Mucosa of rectum (tissue), 2 donors: ENCODE measurements around the gene RBM20.
"Not testable (repeated sequence)": the region's sequence is repeated elsewhere in the genome, so short reads cannot be mapped to it uniquely, and the experiment has no call there.

ENCODE experiments used
- H3K27ac ChIP-seq, 2 donors: one replicate each; pipeline ENCODE4 v1.7.0; 2013; ENCODE audit warnings: inconsistent platforms in 2 of 2, low read depth in 2 of 2, low read length in 2 of 2
- H3K27me3 ChIP-seq, 2 donors: one replicate each; pipeline ENCODE4 v1.7.0; 2013; ENCODE audit warnings: low read length in 2 of 2; ENCODE audit not compliant: control insufficient read depth in 2 of 2, insufficient read depth in 2 of 2
- H3K36me3 ChIP-seq, 2 donors: one replicate each; pipeline ENCODE4 v1.7.0; 2013; ENCODE audit warnings: low read length in 2 of 2; ENCODE audit not compliant: control insufficient read depth in 2 of 2, insufficient read depth in 2 of 2
- H3K4me1 ChIP-seq, 2 donors: one replicate each; pipeline ENCODE4 v1.7.0; 2013; ENCODE audit warnings: low read length in 2 of 2, mild to moderate bottlenecking in 1 of 2; ENCODE audit not compliant: control insufficient read depth in 2 of 2, insufficient read depth in 2 of 2
- H3K4me3 ChIP-seq, 2 donors: one replicate each; pipeline ENCODE4 v1.7.0; 2013; ENCODE audit warnings: low read length in 2 of 2
- H3K9ac ChIP-seq, 2 donors: one replicate each; pipeline ENCODE4 v1.7.0; 2013; ENCODE audit warnings: low read length in 2 of 2, low read depth in 1 of 2, mild to moderate bottlenecking in 1 of 2
- H3K9me3 ChIP-seq, 2 donors: one replicate each; pipeline ENCODE4 v1.7.0; 2013; ENCODE audit warnings: low read length in 2 of 2; ENCODE audit not compliant: control insufficient read depth in 2 of 2
- donor health status: healthy.
- donor health status: Normal muscosa, but diverticular disease.

Gene RBM20

DNA sequence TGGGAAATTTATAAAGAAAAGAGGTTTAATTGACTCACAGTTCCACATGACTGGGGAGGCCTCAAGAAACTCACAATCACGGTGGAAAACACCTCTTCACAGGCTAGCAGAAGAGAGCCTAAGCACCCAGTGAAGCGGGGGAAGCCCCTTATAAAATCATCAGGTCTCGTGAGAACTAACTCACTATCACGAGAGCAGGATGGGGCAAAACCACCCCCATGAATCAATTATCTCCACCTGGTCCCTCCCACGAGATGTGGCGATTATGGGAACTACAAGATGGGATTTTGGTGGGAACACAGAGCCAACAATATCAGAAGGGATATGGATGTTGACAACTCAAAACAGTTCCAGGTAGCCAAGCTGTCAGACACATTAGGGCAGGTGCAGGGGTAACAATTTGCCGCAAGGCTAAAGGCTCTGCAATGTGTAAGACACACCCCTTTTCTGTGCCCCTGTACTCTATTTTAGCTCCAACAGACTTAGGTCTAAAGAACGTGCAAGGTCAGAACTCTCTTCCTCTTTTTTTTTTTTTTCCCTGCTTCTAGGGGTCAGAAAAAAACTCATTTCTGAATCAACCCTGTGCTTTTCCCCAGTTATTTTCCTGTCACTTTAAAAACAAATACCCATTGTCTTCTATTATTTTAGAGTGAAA is 30.7 kb upstream of the RBM20 start:
- H3K9ac ChIP-seq = no peak overlapping the region
- H3K27me3 ChIP-seq = no peaks in the 10 kb centered on the region
- no peaks in the 10 kb centered on the region for H3K36me3 ChIP-seq
- H3K4me1 ChIP-seq = no peaks in the 10 kb centered on the region
- H3K27ac ChIP-seq = no peak overlapping the region
- H3K9me3 ChIP-seq = no peaks in the 10 kb centered on the region
- H3K4me3 ChIP-seq = no peak overlapping the region

DNA sequence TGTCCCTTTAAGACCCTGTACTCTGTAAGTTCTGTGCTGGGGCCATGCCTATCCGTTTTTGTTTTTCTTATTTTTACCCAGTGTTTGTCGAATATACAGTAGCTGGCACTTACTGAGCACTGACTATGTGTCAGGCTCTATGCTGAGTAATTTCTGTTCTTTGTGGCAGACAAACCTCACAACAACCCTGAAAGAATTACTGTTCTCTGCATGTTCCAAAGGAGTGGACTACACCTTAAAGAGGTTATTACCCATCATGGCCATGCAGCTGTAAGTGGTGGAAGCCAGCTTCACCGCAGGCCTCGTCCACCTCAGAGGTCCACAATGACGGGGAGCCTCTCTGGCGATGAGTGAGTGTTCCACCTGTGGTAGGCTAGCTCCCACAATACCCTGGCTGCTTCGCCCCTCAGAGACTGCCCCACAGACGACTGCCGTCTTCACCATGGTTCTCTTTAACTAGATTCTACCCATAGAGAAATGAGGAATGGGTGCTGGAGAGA is 30.1 kb upstream of the RBM20 start:
- no peak overlapping the region for H3K4me3 ChIP-seq
- no peaks in the 10 kb centered on the region for H3K4me1 ChIP-seq
- H3K9me3 ChIP-seq = no peaks in the 10 kb centered on the region
- H3K27ac ChIP-seq = no peak overlapping the region
- no peaks in the 10 kb centered on the region for H3K27me3 ChIP-seq
- no peaks in the 10 kb centered on the region for H3K36me3 ChIP-seq
- no peak overlapping the region for H3K9ac ChIP-seq

DNA sequence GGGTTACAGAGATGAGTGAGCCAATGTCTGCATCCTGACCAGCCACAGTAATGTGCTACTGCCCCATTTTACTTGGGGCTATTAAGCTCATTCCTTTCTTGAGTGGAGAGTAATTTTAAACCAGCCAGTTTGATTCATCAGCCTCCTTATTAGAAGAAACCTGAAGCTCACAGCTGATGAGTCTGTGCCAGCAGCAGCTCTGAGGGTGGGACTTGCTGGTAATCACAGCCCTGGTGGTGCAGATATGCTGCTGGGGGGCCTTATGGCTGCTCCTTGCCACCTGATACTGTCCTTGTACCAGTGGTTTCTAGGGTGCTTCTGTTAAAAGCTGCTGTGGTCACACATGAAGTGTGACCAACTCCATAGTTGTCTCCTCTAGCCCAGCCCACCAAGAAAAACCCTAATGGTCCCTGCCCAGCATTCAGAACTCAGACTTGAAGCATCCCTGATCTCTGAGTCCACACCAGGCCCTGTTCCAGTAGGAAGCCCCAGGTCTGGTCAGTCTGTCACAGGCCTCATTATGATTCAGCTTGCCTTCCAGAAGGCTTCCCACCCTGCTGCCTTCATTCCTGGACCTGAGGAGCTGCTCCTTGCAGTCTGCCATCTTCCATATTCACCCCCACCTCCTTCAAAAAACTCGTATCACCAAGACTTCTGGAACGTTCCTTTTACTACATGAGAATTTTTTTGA is 28.9 kb upstream of the RBM20 start:
- no peaks in the 10 kb centered on the region for H3K27me3 ChIP-seq

GRCh38 chr10:110616493-110617033 is 27.6 kb upstream of the RBM20 start:
- H3K9me3 ChIP-seq = no peaks in the 10 kb centered on the region
- H3K9ac ChIP-seq = no peak overlapping the region
- H3K27me3 ChIP-seq = no peaks in the 10 kb centered on the region
- no peak overlapping the region for H3K4me3 ChIP-seq
- no peaks in the 10 kb centered on the region for H3K4me1 ChIP-seq
- H3K27ac ChIP-seq = no peak overlapping the region
- no peaks in the 10 kb centered on the region for H3K36me3 ChIP-seq

More for the DNA sequence above, 28.9 kb upstream of the RBM20 start:
- H3K36me3 ChIP-seq = no peaks in the 10 kb centered on the region
- no peak overlapping the region for H3K4me3 ChIP-seq
- H3K9ac ChIP-seq = no peak overlapping the region
- H3K9me3 ChIP-seq = no peaks in the 10 kb centered on the region
- H3K27ac ChIP-seq = no peak overlapping the region
- no peaks in the 10 kb centered on the region for H3K4me1 ChIP-seq

GRCh38 chr10:110617425-110618229 is 26.5 kb upstream of the RBM20 start:
- no peak overlapping the region for H3K9ac ChIP-seq
- no peak overlapping the region for H3K4me3 ChIP-seq
- no peak overlapping the region for H3K27ac ChIP-seq
- no peaks in the 10 kb centered on the region for H3K27me3 ChIP-seq
- H3K36me3 ChIP-seq = no peaks in the 10 kb centered on the region
- H3K4me1 ChIP-seq = no peaks in the 10 kb centered on the region
- H3K9me3 ChIP-seq = no peaks in the 10 kb centered on the region

- no peak overlapping the region for H3K9ac ChIP-seq
- no peaks in the 10 kb centered on the region for H3K9me3 ChIP-seq
- no peaks in the 10 kb centered on the region for H3K27me3 ChIP-seq
- H3K4me1 ChIP-seq = no peaks in the 10 kb centered on the region
- no peak overlapping the region for H3K27ac ChIP-seq
- H3K36me3 ChIP-seq = no peaks in the 10 kb centered on the region
- no peak overlapping the region for H3K4me3 ChIP-seq
Observed at GRCh38 chr10:110618230-110618610, 25.9 kb upstream of the RBM20 start.

GRCh38 chr10:110619514-110620397 is 24.4 kb upstream of the RBM20 start:
- Histone ChIP-seq H3K36me3 (no peaks in the 10 kb centered on the region), H3K9me3 (no peaks in the 10 kb centered on the region), H3K4me3 (no peak overlapping the region), H3K27me3 (no peaks in the 10 kb centered on the region), H3K27ac (no peak overlapping the region), H3K9ac (no peak overlapping the region), H3K4me1 (no peaks in the 10 kb centered on the region)

DNA sequence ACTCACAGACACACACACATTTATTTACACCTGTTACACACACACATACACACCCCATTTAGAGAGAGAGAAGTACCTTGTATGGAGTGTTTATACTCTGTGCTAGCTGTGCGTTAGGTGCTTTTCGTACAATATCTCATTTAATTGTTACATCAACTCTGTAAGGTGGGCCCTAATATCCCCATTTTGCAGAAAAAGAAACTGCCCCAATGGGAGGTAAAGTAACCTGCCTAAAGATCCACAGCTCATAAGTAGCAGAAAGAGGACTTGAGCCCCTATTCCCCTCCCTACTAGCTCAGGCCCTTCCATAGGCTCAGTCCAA is 23.8 kb upstream of the RBM20 start:
- H3K9me3 ChIP-seq = no peaks in the 10 kb centered on the region
- H3K36me3 ChIP-seq = no peaks in the 10 kb centered on the region
- no peaks in the 10 kb centered on the region for H3K27me3 ChIP-seq
- H3K4me3 ChIP-seq = no peak overlapping the region
- H3K27ac ChIP-seq = no peak overlapping the region
- no peaks in the 10 kb centered on the region for H3K4me1 ChIP-seq
- no peak overlapping the region for H3K9ac ChIP-seq

GRCh38 chr10:110623316-110623715 is 20.8 kb upstream of the RBM20 start:
- not testable (repeated sequence) for H3K4me3 ChIP-seq, H3K4me1 ChIP-seq, H3K9ac ChIP-seq, H3K36me3 ChIP-seq, H3K27ac ChIP-seq, H3K9me3 ChIP-seq, H3K27me3 ChIP-seq
